K562 (cell line): ENCODE results near the gene SLC12A3. TPM values are rescaled to one million over a fixed set of nuclear protein-coding genes. Genes with fewer than 3 reads are reported as not detected.
A peak's percentile ranks its signal among the peaks of the same experiment; 100 is the strongest.

Experiments used
- ATAC-seq: fragments of 200-7000 bp; cut with Tn5 transposase; 3 replicates; pipeline ENCODE4 v1.9.1; 2020; ENCODE audit warnings: moderate library complexity
- BruUV-seq: library from RNA; stranded (reverse); fragments of 400-500 nt; replicated peaks from 2 replicates; lab custom pipeline; 2021; lab: Mats Ljungman, UMichigan
- CTCF ChIA-PET: fragments of 300-600 bp; formaldehyde crosslinking; extraction: SDS; loops from one replicate; lab custom pipeline; 2021; ENCODE audit warnings: low intra/inter-chr PET ratio; lab: Yijun Ruan, JAX
- POLR2A ChIA-PET: fragments of 300-600, 350-650 bp; sonication (Branson Sonifier 250); formaldehyde crosslinking; extraction: SDS; loops from one replicate; lab custom pipeline; 2021; ENCODE audit warnings: antibody characterized with exemption, inconsistent platforms; lab: Yijun Ruan, JAX
- DNase-seq, 4 experiments: peaks; one replicate each; pipeline versions ENCODE4 v3.0.0 to v3.0.0-alpha.2; 2011 to 2018; ENCODE audit warnings: low spot score in 3 of 4, mixed read lengths in 3 of 4; ENCODE audit errors: extremely low read depth in 1 of 4
- FAIRE-seq: peaks from 2 replicates; lab custom pipeline; 2011; peaks lifted over from hg19 to GRCh38; lab: Jason Lieb, UNC
- H2AFZ ChIP-seq: 2 replicates; pipeline ENCODE4 v1.6.0; 2011; ENCODE audit warnings: low read depth, low read length, control low read depth, inconsistent platforms
- H3K27ac ChIP-seq: fragments of 200-600 bp; 3 replicates; pipeline ENCODE4 v1.8.0; 2011; ENCODE audit warnings: low read depth, mild to moderate bottlenecking, control low read depth, inconsistent platforms, low read length, moderate library complexity, mixed read lengths; ENCODE audit errors: extremely low read depth
- H3K27me3 ChIP-seq, 2 experiments: fragments of 300-600 bp in 1 of 2; 2 replicates in 1 of 2; 3 replicates in 1 of 2; pipeline versions ENCODE4 v1.6.0 to v1.8.0; 2011; ENCODE audit warnings: inconsistent platforms in 2 of 2, low read length in 2 of 2, mild to moderate bottlenecking in 1 of 2, mixed read lengths in 1 of 2, moderate library complexity in 1 of 2; ENCODE audit not compliant: control insufficient read depth in 2 of 2, insufficient read depth in 2 of 2
- H3K36me3 ChIP-seq: fragments of 300-600 bp; 3 replicates; pipeline ENCODE4 v1.8.0; 2011; ENCODE audit warnings: mild to moderate bottlenecking, low read length, inconsistent platforms; ENCODE audit not compliant: control insufficient read depth, insufficient read depth
- H3K4me1 ChIP-seq, 2 experiments: fragments of 200-600 bp in 1 of 2; replicated peaks in 1 of 2; 2 replicates in 1 of 2; 3 replicates in 1 of 2; pipeline versions ENCODE4 v1.5.1 to v1.8.0; 2011; ENCODE audit warnings: inconsistent platforms in 2 of 2, low read length in 2 of 2, mild to moderate bottlenecking in 1 of 2, mixed read lengths in 1 of 2, moderate library complexity in 1 of 2; ENCODE audit not compliant: control insufficient read depth in 2 of 2, insufficient read depth in 2 of 2
- H3K4me2 ChIP-seq: 2 replicates; pipeline ENCODE4 v1.6.1; 2011; ENCODE audit warnings: low read length, control low read depth, inconsistent platforms, mixed read lengths; ENCODE audit not compliant: insufficient read depth
- H3K4me3 ChIP-seq: fragments of 200-600 bp; sonication (generic), shearing (Covaris generic); 2 replicates; pipeline ENCODE4 v1.5.1; 2016; ENCODE audit warnings: control low read depth, inconsistent platforms
- H3K79me2 ChIP-seq: fragments of 200-600 bp; 3 replicates; pipeline ENCODE4 v1.8.0; 2011; ENCODE audit warnings: low read length, inconsistent platforms; ENCODE audit not compliant: control insufficient read depth, insufficient read depth
- H3K9ac ChIP-seq, 2 experiments: 2 replicates each; pipeline versions ENCODE4 v1.6.0 to v1.6.1; 2011; ENCODE audit warnings: low read depth in 2 of 2, low read length in 2 of 2, control low read depth in 1 of 2, inconsistent platforms in 1 of 2, mild to moderate bottlenecking in 1 of 2, mixed read lengths in 1 of 2; ENCODE audit not compliant: insufficient read depth in 1 of 2
- H3K9me1 ChIP-seq: one replicate; pipeline ENCODE4 v1.6.0; 2011; ENCODE audit warnings: inconsistent platforms, mild to moderate bottlenecking, low read length, moderate library complexity; ENCODE audit not compliant: control insufficient read depth, insufficient read depth
- H3K9me3 ChIP-seq: replicated peaks from 2 replicates; pipeline ENCODE4 v1.5.1; 2011; ENCODE audit warnings: low read depth, low read length, inconsistent platforms; ENCODE audit not compliant: control insufficient read depth, insufficient read depth
- H4K20me1 ChIP-seq: replicated peaks from 2 replicates; pipeline ENCODE4 v1.6.1; 2011; ENCODE audit warnings: low read length, inconsistent platforms, mixed read lengths; ENCODE audit not compliant: control insufficient read depth, insufficient read depth
- HDAC6 ChIP-seq: IDR thresholded peaks from 2 replicates; pipeline ENCODE4 v1.6.1; 2012; ENCODE audit warnings: low read depth, mild to moderate bottlenecking, control low read depth, inconsistent platforms, low read length, moderate library complexity
- POLR2B ChIP-seq: fragments of 450-650 bp; IDR thresholded peaks from 2 replicates; pipeline ENCODE4 v1.6.1; 2018; ENCODE audit warnings: low read depth; ENCODE audit not compliant: partially characterized antibody
- SMARCC2 ChIP-seq: fragments of 450-650 bp; IDR thresholded peaks from 2 replicates; pipeline ENCODE4 v1.6.1; 2017; ENCODE audit warnings: antibody characterized with exemption, moderate library complexity, mild to moderate bottlenecking, low read depth
- ZNF316 ChIP-seq: fragments of 450-650 bp; IDR thresholded peaks from 2 replicates; pipeline ENCODE4 v1.6.1; 2016
- WGBS: fragments of 100-300 bp; shearing (Covaris generic); methylation state at CpG from one replicate; pipeline ENCODE4 v1.1.6; 2016; ENCODE audit warnings: low coverage, mixed read lengths; ENCODE audit not compliant: insufficient coverage; ENCODE audit errors: missing lambda C conversion rate; 5-methylcytosine and 5-hydroxymethylcytosine counted together
- in situ Hi-C: fragments of 300-500 bp; cut with MboI; formaldehyde crosslinking; loops from 4 replicates; pipeline ENCODE4 v1.15.0; 2018; ENCODE audit warnings: inconsistent platforms, mixed read lengths
- intact Hi-C: fragments of 100-400 bp; cut with micrococcal nuclease; formaldehyde crosslinking; loops from 2 replicates; pipeline ENCODE4 v1.14.2; 2022
- polyA plus RNA-seq, 8 experiments: library from polyadenylated mRNA; depleted of rRNA in 4 of 8; stranded (reverse) in 5 of 8; unstranded in 3 of 8; fragments of >200 nt; fragmentation: Nextera tagmentation in 2 of 8; fragmentation: Illumina TruSeq in 1 of 8; extraction: Ambion mirVana in 2 of 8; extraction: Trizol in 1 of 8; gene quantifications; 2 replicates each; pipeline versions ENCODE4 v1.2.1 to v1.2.3, GENCODE V29; 2011 to 2014; ENCODE audit warnings: inconsistent platforms in 1 of 8, missing spikeins in 1 of 8
- total RNA-seq, 7 experiments: library from RNA; depleted of rRNA in 6 of 7; stranded (reverse); fragments of >200 nt in 6 of 7; fragmentation: Illumina TruSeq in 2 of 7; extraction: Trizol in 2 of 7; gene quantifications; 2 replicates each; pipeline versions ENCODE4 v1.2.1 to v1.2.3, GENCODE V29; 2011 to 2021; ENCODE audit warnings: low replicate concordance in 1 of 7
- TF ChIP-seq, protein P1 (sequence below), 2 experiments: fragments of 450-650 bp; conservative IDR thresholded peaks; 2 replicates each; pipeline ENCODE4 v1.6.1; 2017; ENCODE audit warnings: mild to moderate bottlenecking in 2 of 2, moderate library complexity in 2 of 2

SLC12A3 gene
- total and polyA plus RNA-seq, 9 of the 15 experiments (the other 6 are each of a cell fraction or from before 2014, with no cell fraction given) = not detected

DNA sequence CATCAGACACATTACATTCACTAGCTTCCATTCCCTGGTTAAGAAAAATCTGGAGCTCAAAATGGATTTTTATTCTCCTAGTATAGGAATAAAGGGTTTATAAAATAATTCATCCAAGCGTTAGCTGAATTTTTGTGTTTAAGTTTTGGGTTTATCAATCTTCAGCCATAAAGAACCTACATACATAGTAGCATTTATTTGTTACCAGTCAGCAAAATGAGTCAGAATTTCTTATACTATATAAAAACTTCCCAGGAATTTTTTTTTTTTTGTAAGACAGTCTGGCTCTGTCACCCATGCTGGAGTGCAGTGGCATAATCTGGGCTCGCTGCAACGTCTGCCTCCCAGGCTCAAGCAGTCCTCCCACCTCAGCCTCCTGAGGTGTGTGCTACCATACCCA is 40.2 kb upstream of the SLC12A3 start:
- ChIA-PET CTCF (no interaction called here), POLR2A (interaction anchor here (0.8 kb wide), 1 partner anchor 18 kb away, joined by 3 read pairs; no protein-coding TSS in a partner anchor)
- WGBS = 100% methylated on average over 3 of the region's 3 CpGs
- TF ChIP-seq POLR2B (no peak), ZNF316 (peak; percentile 54), SMARCC2 (no peak), HDAC6 (no peak)
- TF ChIP-seq, protein P1, sequence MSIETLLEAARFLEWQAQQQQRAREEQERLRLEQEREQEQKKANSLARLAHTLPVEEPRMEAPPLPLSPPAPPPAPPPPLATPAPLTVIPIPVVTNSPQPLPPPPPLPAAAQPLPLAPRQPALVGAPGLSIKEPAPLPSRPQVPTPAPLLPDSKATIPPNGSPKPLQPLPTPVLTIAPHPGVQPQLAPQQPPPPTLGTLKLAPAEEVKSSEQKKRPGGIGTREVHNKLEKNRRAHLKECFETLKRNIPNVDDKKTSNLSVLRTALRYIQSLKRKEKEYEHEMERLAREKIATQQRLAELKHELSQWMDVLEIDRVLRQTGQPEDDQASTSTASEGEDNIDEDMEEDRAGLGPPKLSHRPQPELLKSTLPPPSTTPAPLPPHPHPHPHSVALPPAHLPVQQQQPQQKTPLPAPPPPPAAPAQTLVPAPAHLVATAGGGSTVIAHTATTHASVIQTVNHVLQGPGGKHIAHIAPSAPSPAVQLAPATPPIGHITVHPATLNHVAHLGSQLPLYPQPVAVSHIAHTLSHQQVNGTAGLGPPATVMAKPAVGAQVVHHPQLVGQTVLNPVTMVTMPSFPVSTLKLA (conservative IDR thresholded peaks at IDR 0.05) = no peak
- no peak for DNase-seq
- Histone ChIP-seq H3K9ac (no peak overlapping the region), H3K79me2 (no peaks in the 10 kb centered on the region), H2AFZ (no peak overlapping the region), H3K4me3 (no peak overlapping the region), H3K27ac (no peak overlapping the region), H3K4me2 (no peak overlapping the region), H3K4me1 (no peaks in the 10 kb centered on the region), H3K27me3 (no peaks in the 10 kb centered on the region), H3K9me3 (no peaks in the 10 kb centered on the region), H3K36me3 (peaks cover 72% of the 10 kb centered on the region; the same call in 2 of the 3 replicates), H4K20me1 (no peaks in the 10 kb centered on the region), H3K9me1 (no peaks in the 10 kb centered on the region)
- no peak for FAIRE-seq
- no TSS peak for BruUV-seq
- ATAC-seq = no peak
- intact Hi-C loops = no loop called here
- in situ Hi-C loops = no loop called here
